ENCODE measurements around the gene TMUB2. TPM values are rescaled to one million over a fixed set of nuclear protein-coding genes. Genes with fewer than 3 reads are reported as not detected.

The TMUB2 gene
- total RNA-seq, 4 donors from 2014 or later, result 7.4 to 41.8 (median 32.6) TPM

GRCh38 chr17:44199553-44200477 lies 13.0 kb downstream of the TMUB2 start, which contains the start of gene ATXN7L3:
ATXN7L3 (minus strand) TSS chr17:44199884; CDS start chr17:44198070, 1,814 bp downstream.
- Histone ChIP-seq H3K4me3 (peak within 1 kb of the TSS; percentile 58 to 70), H3K27me3 (no peaks in the 10 kb centered on the region), H3K36me3 (no peaks in the 10 kb centered on the region), H3K4me1 (peaks cover 0 to 14% of the 10 kb centered on the region in 2 donors), H3K27ac (peak within 1 kb of the TSS; percentile 98 to 99), H3K9me3 (no peaks in the 10 kb centered on the region)
- intact Hi-C loops (cut with DNase I; ENCODE audit: low total_unique reads), result no loop called here
- DNase-seq, result peak; percentile 99 to 100
- peak in 1 of 2 donors; percentile 28 for TF ChIP-seq POLR2A (IDR thresholded peaks at IDR 0.05)
- TF ChIP-seq CTCF (IDR thresholded peaks at IDR 0.05), result peak in 2 of 4 experiments; percentile 8 to 13

- no peaks in the 10 kb centered on the region for H3K9me3 ChIP-seq
- no peaks in the 10 kb centered on the region for H3K27me3 ChIP-seq
- H3K4me1 ChIP-seq, result peaks cover 0 to 14% of the 10 kb centered on the region in 2 donors
- no peak for DNase-seq
- TF ChIP-seq CTCF (IDR thresholded peaks at IDR 0.05) (peak in 1 of 4 experiments; percentile 1), POLR2A (IDR thresholded peaks at IDR 0.05) (no peak)
- H3K4me3 ChIP-seq, result peak overlapping the region; percentile 58 to 70
- intact Hi-C loops (cut with DNase I; ENCODE audit: low total_unique reads), result no loop called here
- peak overlapping the region; percentile 98 to 99 for H3K27ac ChIP-seq
- no peaks in the 10 kb centered on the region for H3K36me3 ChIP-seq
Measured at GRCh38 chr17:44200478-44201155, 13.8 kb downstream of the TMUB2 start.

GRCh38 chr17:44202756-44203155 lies 16.0 kb downstream of the TMUB2 start:
- no peaks in the 10 kb centered on the region for H3K36me3 ChIP-seq
- intact Hi-C loops (cut with DNase I; ENCODE audit: low total_unique reads), result no loop called here
- peaks cover 0 to 13% of the 10 kb centered on the region in 2 donors for H3K4me1 ChIP-seq
- H3K4me3 ChIP-seq, result no peak overlapping the region
- no peak for DNase-seq
- no peaks in the 10 kb centered on the region for H3K27me3 ChIP-seq
- TF ChIP-seq POLR2A (IDR thresholded peaks at IDR 0.05), result no peak
- TF ChIP-seq CTCF (IDR thresholded peaks at IDR 0.05), result no peak
- no peaks in the 10 kb centered on the region for H3K9me3 ChIP-seq
- H3K27ac ChIP-seq, result no peak overlapping the region

GRCh38 chr17:44203731-44204440 lies 17.1 kb downstream of the TMUB2 start:
- no peaks in the 10 kb centered on the region for H3K27me3 ChIP-seq
- DNase-seq, result no peak
- H3K4me1 ChIP-seq, result peaks cover 0 to 6% of the 10 kb centered on the region in 2 donors
- H3K4me3 ChIP-seq, result no peak overlapping the region
- TF ChIP-seq CTCF (IDR thresholded peaks at IDR 0.05), result peak; percentile 9 to 47 (median 44)
- no peak for TF ChIP-seq POLR2A (IDR thresholded peaks at IDR 0.05)
- H3K27ac ChIP-seq, result no peak overlapping the region
- H3K36me3 ChIP-seq, result no peaks in the 10 kb centered on the region
- H3K9me3 ChIP-seq, result no peaks in the 10 kb centered on the region
- intact Hi-C loops (cut with DNase I; ENCODE audit: low total_unique reads), result no loop called here
